Lung (tissue), 12 donors: ENCODE data around the gene RNF214. TPM values are rescaled to one million over a fixed set of nuclear protein-coding genes. Genes with fewer than 3 reads are reported as not detected.

ENCODE experiments used
- ATAC-seq: fragments of 200-7000 bp; cut with Tn5 transposase; one replicate; pipeline ENCODE4 v1.9.1; 2020; ENCODE audit warnings: moderate number of reproducible peaks; ENCODE audit not compliant: insufficient read depth, low FRiP score
- DNase-seq, 3 donors: peaks; one replicate each; pipeline ENCODE4 v3.0.0-alpha.2; 2013 to 2017
- H3K27ac ChIP-seq, 2 donors: one replicate each; pipeline ENCODE4 v1.5.1; 2013; ENCODE audit warnings: mild to moderate bottlenecking in 2 of 2, moderate library complexity in 2 of 2, control low read depth in 1 of 2, inconsistent platforms in 1 of 2, low read depth in 1 of 2, low read length in 1 of 2
- H3K27me3 ChIP-seq, 3 donors: one replicate each; pipeline ENCODE4 v1.5.1; 2013; ENCODE audit warnings: low read length in 2 of 3; ENCODE audit not compliant: control insufficient read depth in 3 of 3, insufficient read depth in 3 of 3
- H3K36me3 ChIP-seq, 4 donors: one replicate each; pipeline ENCODE4 v1.5.1; 2013; ENCODE audit warnings: low read length in 4 of 4, mild to moderate bottlenecking in 1 of 4, moderate library complexity in 1 of 4; ENCODE audit not compliant: control insufficient read depth in 4 of 4, insufficient read depth in 4 of 4
- H3K4me1 ChIP-seq, 5 donors: one replicate each; pipeline ENCODE4 v1.5.1; 2013; ENCODE audit warnings: low read length in 5 of 5, mild to moderate bottlenecking in 2 of 5, moderate library complexity in 1 of 5; ENCODE audit not compliant: control insufficient read depth in 5 of 5, insufficient read depth in 5 of 5
- H3K4me3 ChIP-seq: one replicate; pipeline ENCODE4 v1.5.1; 2013; ENCODE audit warnings: mild to moderate bottlenecking, control low read depth, moderate library complexity
- H3K9ac ChIP-seq, 2 donors: one replicate each; pipeline ENCODE4 v1.5.1; 2013; ENCODE audit warnings: low read length in 2 of 2, control low read depth in 1 of 2; ENCODE audit not compliant: insufficient read depth in 1 of 2
- H3K9me3 ChIP-seq, 4 donors: one replicate each; pipeline ENCODE4 v1.5.1; 2013; ENCODE audit warnings: low read length in 3 of 4, mild to moderate bottlenecking in 1 of 4, moderate library complexity in 1 of 4; ENCODE audit not compliant: control insufficient read depth in 4 of 4, insufficient read depth in 3 of 4
- CTCF ChIP-seq: IDR thresholded peaks from 2 replicates; pipeline ENCODE4 v1.5.1; 2012; ENCODE audit warnings: mild to moderate bottlenecking; ENCODE audit errors: control extremely low read depth, extremely low read depth
- WGBS, 2 donors: extraction: QIAGEN DNeasy Blood & Tissue Kit; methylation state at CpG; one replicate each; pipeline ENCODE4 v1.1.7; 2013; 5-methylcytosine and 5-hydroxymethylcytosine counted together
- polyA plus RNA-seq, 2 donors: library from polyadenylated mRNA; stranded (reverse); fragments of 200-250 nt; gene quantifications; one replicate each; pipeline ENCODE4 v1.2.1, GENCODE V29; 2013
- total RNA-seq, 2 donors: library from RNA; depleted of rRNA in 1 of 2; stranded (reverse); fragments of >200 nt in 1 of 2; gene quantifications; one replicate each; pipeline ENCODE4 v1.2.1, GENCODE V29; 2014 to 2021
- donor health status: control.
- donor health status: control.
- donor health status: Bipolar disorder and iron deficiency.
- donor health status: healthy.
- donor health status: DM: yes; HTN: yes; CAD: no.

Gene RNF214
- total and polyA plus RNA-seq, 4 donors = 8.6 to 19.8 (median 14.6) TPM

DNA sequence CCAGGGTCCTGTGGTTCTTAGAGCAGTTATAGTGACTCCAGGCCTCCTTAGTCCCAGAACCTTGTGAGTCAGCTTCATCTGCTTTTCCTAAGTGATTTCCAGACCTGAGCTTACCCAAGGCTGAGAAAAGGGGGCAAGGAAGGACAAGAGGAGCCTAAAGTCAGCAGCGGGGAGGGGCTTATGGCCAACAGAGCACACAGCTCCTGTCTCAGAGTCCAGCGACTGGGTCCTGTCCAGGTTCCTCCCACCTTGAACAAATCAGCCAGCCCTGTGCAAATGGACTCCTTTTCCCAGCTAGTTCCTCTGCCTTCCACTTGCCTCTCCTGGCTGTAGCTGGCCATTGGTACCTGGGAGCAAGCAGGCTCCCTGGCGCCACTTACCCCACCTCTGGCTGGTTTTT is 72.7 kb downstream of the RNF214 start:
- Histone ChIP-seq H3K27ac (no peak overlapping the region), H3K27me3 (no peaks in the 10 kb centered on the region), H3K4me1 (peaks cover 3 to 10% (median 4%) of the 10 kb centered on the region in 5 donors), H3K36me3 (peaks cover 0 to 3% (median 0%) of the 10 kb centered on the region in 4 donors), H3K9me3 (no peaks in the 10 kb centered on the region), H3K4me3 (no peak overlapping the region), H3K9ac (no peak overlapping the region)
- ATAC-seq = no peak
- no peak for TF ChIP-seq CTCF
- 98 to 100% methylated on average over 2 to 3 of the region's 3 CpGs for WGBS, 2 donors
- DNase-seq = no peak

DNA sequence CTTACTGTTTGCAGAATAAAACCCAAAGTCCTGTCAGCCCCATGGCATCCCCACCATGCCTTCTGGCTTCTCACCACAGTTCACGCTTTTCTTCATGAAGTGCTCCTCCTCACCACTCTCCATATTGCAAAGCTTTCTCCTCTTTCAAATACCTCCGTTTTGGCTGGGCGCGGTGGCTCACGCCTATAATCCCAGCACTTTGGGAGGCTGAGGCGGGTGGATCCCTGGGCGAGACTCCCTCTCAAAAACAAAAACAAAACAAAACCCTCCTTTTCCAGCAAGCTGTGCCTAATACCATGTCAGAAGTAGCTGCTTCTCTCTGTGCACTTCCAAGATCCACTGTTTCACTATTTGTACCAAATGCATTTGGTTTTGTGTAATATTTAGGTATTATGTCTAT is 76.8 kb downstream of the RNF214 start:
- WGBS, 2 donors = 87 to 95% methylated on average over 7 of the region's 7 CpGs
- no peak for ATAC-seq
- no peak for TF ChIP-seq CTCF

GRCh38 chr11:117313091-117313490 is 80.6 kb downstream of the RNF214 start:
- no peaks in the 10 kb centered on the region for H3K27me3 ChIP-seq
- no peak overlapping the region for H3K9ac ChIP-seq
- H3K4me1 ChIP-seq = peaks cover 0 to 18% (median 8%) of the 10 kb centered on the region in 5 donors
- H3K9me3 ChIP-seq = no peaks in the 10 kb centered on the region
- ATAC-seq = no peak
- no peaks in the 10 kb centered on the region for H3K36me3 ChIP-seq
- no peak for TF ChIP-seq CTCF
- DNase-seq = no peak
- no peak overlapping the region for H3K4me3 ChIP-seq
- 43 to 77% methylated on average over 5 of the region's 5 CpGs for WGBS, 2 donors
- peak overlapping the region in 1 of 2 donors; percentile 41 for H3K27ac ChIP-seq

More for the DNA sequence above, 76.8 kb downstream of the RNF214 start:
- H3K4me3 ChIP-seq = no peak overlapping the region
- no peak overlapping the region for H3K9ac ChIP-seq
- no peak for DNase-seq
- H3K4me1 ChIP-seq = peaks cover 0 to 4% (median under 1%) of the 10 kb centered on the region in 5 donors
- no peaks in the 10 kb centered on the region for H3K27me3 ChIP-seq
- no peak overlapping the region for H3K27ac ChIP-seq
- no peaks in the 10 kb centered on the region for H3K9me3 ChIP-seq
- no peaks in the 10 kb centered on the region for H3K36me3 ChIP-seq
